SU-DHL-6 (cell line): ENCODE data around the gene NFKBIE.

Experiments used
- CTCF ChIP-seq: fragments of 200-600 bp; sonication (generic); IDR thresholded peaks from one replicate; pipeline ENCODE4 v1.5.1; 2017; ENCODE audit warnings: antibody characterized with exemption, mild to moderate bottlenecking, low read length, moderate library complexity; ENCODE audit not compliant: insufficient read depth, poor library complexity, severe bottlenecking
- EZH2phosphoT487 ChIP-seq: fragments of 200-600 bp; sonication (generic), shearing (Covaris generic); conservative IDR thresholded peaks from 2 replicates; pipeline ENCODE4 v1.6.1; 2018; ENCODE audit warnings: mild to moderate bottlenecking, antibody characterized with exemption, low read length, moderate library complexity, mixed read lengths

GRCh38 chr6:44255871-44256774 lies 9.2 kb downstream of the NFKBIE start:
- no peak for TF ChIP-seq EZH2phosphoT487
- no peak for TF ChIP-seq CTCF
